T-helper 2 cell treated with Interferon-gamma antibody and Interleukin-4, amounts not matched to agents 5 μg/mL and 100 μg/mL, for 36 hours (primary cell): ENCODE results near the gene DEFB131A.
"Not testable (repeated sequence)": the region's sequence is repeated elsewhere in the genome, so short reads cannot be mapped to it uniquely, and the experiment has no call there.

Experiments
- DNase-seq: peaks from one replicate; pipeline ENCODE4 v3.0.0; 2021; ENCODE audit warnings: low spot score
- H3K27ac Mint-ChIP-seq: one replicate; pipeline ENCODE4 v1.8.0; 2021; ENCODE audit warnings: mild to moderate bottlenecking, mixed read lengths
- H3K27me3 Mint-ChIP-seq: one replicate; pipeline ENCODE4 v1.8.0; 2021; ENCODE audit warnings: low read depth, mixed read lengths
- H3K36me3 Mint-ChIP-seq: one replicate; pipeline ENCODE4 v1.8.0; 2021; ENCODE audit warnings: low read depth, mixed read lengths
- H3K4me1 Mint-ChIP-seq: one replicate; pipeline ENCODE4 v1.8.0; 2021; ENCODE audit warnings: low read depth, mixed read lengths
- H3K4me3 Mint-ChIP-seq: one replicate; pipeline ENCODE4 v1.8.0; 2022; ENCODE audit warnings: mild to moderate bottlenecking, moderate library complexity, mixed read lengths
- H3K9me3 Mint-ChIP-seq: one replicate; pipeline ENCODE4 v1.8.0; 2021; ENCODE audit warnings: mixed read lengths

Gene DEFB131A

DNA sequence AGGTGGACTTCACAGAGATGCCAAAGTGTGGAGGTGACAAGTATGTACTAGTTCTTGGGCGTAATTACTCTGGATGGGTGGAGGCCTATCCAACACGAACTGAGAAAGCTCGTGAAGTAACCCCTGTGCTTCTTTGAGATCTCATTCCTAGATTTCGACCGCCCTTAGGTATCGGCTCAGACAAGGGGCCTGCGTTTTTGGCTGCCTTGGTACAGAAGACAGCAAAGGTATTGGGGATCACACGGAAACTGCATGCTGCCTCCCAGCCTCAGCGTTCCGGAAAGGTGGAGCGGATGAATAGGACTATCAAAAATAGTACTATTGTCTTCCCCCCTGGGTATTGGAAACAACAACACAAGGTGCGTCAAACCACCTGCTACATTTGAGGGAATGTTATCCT is 35.9 kb downstream of the DEFB131A start:
- not testable (repeated sequence) for DNase-seq, H3K4me3 Mint-ChIP-seq, H3K27ac Mint-ChIP-seq, H3K4me1 Mint-ChIP-seq, H3K9me3 Mint-ChIP-seq, H3K36me3 Mint-ChIP-seq, H3K27me3 Mint-ChIP-seq

DNA sequence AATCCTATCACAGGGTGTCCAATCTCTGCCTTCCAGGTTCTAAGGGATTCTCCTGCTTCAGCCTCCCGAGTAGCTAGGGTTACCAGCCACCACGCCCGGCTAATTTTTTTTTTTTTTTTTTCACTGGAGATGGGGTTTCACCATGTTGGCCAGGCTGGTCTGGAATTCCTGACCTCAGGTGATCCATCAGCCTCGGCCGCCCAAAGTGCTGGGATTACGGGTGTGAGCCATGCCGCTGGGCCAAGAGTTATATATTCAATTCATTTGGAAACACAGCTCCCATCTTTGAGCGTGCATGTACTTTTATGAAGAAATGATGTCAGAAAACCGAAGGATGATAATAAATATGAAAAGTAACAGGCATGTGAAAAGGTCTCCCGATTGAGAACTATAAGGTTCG is 38.7 kb downstream of the DEFB131A start:
- H3K27ac Mint-ChIP-seq, DNase-seq, H3K9me3 Mint-ChIP-seq, H3K36me3 Mint-ChIP-seq, H3K27me3 Mint-ChIP-seq, H3K4me3 Mint-ChIP-seq, H3K4me1 Mint-ChIP-seq: not testable (repeated sequence)

DNA sequence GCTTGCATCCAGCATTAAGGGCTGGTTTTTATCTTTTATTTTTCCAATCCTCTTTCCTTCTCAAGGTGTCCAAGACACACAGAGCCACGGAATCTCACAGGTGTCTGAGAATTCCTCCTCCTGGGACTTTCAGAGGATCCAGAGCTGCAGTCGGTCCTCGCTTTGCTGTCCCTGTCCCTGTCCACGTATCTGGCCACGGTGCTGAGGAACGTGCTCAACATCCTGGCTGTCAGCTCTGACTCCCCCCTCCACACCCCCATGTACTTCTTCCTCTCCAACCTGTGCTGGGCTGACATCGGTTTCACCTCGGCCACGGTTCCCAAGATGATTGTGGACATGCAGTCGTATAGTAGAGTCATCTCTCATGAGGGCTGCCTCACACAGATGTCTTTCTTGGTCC is 39.5 kb downstream of the DEFB131A start:
- H3K4me1 Mint-ChIP-seq, H3K9me3 Mint-ChIP-seq, H3K36me3 Mint-ChIP-seq, H3K27ac Mint-ChIP-seq, H3K4me3 Mint-ChIP-seq, DNase-seq, H3K27me3 Mint-ChIP-seq: not testable (repeated sequence)

DNA sequence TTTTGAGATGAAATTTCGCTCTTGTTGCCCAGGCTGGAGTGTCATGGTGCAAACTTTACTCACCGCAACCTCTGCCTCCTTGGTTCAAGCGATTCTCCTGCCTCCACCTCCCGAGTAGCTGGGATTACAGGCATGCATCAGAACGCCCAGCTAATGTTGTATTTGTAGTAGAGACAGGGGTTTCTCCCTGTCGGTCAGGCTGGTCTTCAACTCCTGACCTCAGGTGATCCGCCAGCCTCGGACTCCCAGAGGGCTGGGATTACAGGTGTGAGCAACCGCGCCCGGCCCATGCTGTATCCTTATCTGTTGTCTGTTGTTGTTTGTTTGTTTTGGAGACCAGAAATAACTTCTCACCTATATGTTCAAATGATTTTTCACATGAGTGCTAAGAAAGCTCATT is 42.7 kb downstream of the DEFB131A start:
- not testable (repeated sequence) for H3K27me3 Mint-ChIP-seq, DNase-seq, H3K27ac Mint-ChIP-seq, H3K9me3 Mint-ChIP-seq, H3K4me1 Mint-ChIP-seq, H3K36me3 Mint-ChIP-seq, H3K4me3 Mint-ChIP-seq

DNA sequence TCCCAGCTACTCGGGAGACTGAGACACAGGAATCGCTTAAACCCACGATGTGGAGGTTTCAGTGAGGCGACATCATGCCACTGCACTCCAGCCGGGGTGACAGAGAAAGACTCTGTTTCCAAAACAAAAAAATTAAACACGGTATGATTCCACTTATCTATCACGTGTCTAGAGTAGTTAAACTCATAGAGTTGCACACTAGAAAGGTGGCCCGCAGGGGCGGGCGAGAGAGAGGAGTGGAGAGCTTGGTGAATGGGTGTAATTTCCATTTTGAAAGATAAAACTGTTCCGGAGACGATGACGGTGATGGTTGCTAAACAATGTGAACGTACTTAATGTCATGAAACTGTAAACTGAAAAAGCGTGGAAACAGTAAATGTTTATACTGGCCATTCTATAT is 44.6 kb downstream of the DEFB131A start:
- not testable (repeated sequence) for H3K4me1 Mint-ChIP-seq, H3K36me3 Mint-ChIP-seq, H3K27ac Mint-ChIP-seq, DNase-seq, H3K9me3 Mint-ChIP-seq, H3K4me3 Mint-ChIP-seq, H3K27me3 Mint-ChIP-seq

GRCh38 chr4:9490496-9490895 is 46.3 kb downstream of the DEFB131A start:
- H3K4me3 Mint-ChIP-seq, H3K27ac Mint-ChIP-seq, H3K9me3 Mint-ChIP-seq, H3K4me1 Mint-ChIP-seq, H3K36me3 Mint-ChIP-seq, H3K27me3 Mint-ChIP-seq, DNase-seq: not testable (repeated sequence)

DNA sequence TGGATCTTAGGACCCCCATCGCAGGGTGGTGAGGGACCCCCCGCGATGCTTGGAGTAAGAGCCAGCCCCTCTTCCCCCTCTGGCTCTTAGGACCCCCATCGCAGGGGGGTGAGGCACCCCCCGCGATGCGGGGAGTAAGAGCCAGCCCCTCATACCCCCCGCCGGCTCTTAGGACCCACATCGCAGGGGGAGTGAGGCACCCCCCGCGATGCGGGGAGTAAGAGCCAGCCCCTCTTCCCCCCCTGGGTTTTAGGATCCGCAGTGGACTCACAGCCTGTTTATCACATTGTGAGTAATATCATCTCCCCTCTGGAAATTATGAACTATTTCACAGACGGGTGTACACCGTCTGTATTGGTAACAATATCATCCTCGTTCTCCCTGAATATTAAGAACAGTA is 46.8 kb downstream of the DEFB131A start:
- H3K4me1 Mint-ChIP-seq, H3K27ac Mint-ChIP-seq, H3K9me3 Mint-ChIP-seq, H3K36me3 Mint-ChIP-seq, DNase-seq, H3K27me3 Mint-ChIP-seq, H3K4me3 Mint-ChIP-seq: not testable (repeated sequence)

GRCh38 chr4:9493589-9493988 is 49.4 kb downstream of the DEFB131A start:
- DNase-seq, H3K36me3 Mint-ChIP-seq, H3K4me3 Mint-ChIP-seq, H3K27me3 Mint-ChIP-seq, H3K27ac Mint-ChIP-seq, H3K9me3 Mint-ChIP-seq, H3K4me1 Mint-ChIP-seq: not testable (repeated sequence)

DNA sequence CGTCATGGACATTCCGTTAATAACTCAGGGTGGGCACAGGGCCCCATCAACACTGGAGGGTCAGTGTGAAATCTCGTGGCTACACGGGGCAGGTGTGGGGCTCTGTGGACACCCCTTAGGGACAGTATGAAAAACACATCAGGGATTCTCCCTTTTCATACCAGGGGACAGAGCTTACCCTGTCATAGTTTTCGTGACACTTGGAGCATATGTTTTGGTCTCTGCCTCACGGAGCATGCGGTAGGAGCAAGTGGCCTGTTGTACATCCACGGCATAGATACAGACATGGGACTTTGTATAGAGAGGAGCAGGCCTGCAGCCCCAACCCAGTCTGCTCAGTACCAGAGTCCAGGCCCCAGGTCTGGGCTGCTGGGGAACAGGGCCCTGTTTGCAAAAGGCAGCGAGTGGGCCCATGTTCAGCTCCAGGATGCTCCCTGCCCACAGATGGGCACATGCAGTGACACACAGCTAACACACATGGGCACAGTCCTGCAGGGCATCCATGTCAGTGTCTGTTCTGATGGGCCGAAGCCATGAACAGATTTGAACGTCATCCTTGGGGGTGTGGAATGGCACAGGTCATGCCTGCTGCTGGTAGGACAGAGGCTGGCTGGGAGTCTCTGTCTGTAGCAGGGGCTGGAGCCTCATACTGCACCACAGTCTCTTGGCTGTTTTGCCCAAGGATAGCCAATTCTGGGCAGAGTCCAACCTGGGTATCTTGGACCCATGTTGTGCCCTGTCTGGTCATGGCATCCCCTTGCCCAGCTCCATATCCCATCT is 50.2 kb downstream of the DEFB131A start:
- not testable (repeated sequence) for DNase-seq, H3K4me3 Mint-ChIP-seq

DNA sequence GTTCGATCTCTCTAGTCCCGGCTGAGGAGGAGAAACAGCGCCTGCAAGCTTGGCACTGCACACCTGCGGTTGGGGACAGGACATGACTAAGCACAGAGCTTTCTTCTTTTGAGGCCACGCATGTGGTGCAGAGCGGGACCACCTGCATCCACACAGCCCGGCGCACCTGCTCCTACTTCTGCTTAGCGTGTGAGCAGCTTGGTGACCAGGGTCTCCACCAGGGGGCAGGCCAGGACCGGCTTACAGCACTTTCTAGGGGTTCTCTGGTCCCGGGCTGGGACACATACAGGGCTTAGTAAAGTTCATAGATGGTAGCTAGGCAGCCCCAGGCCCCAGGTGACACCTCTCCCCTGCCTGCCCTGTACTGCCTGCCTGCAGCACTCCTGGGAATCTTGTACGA is 51.2 kb downstream of the DEFB131A start:
- not testable (repeated sequence) for H3K4me1 Mint-ChIP-seq, H3K4me3 Mint-ChIP-seq, H3K27ac Mint-ChIP-seq, H3K27me3 Mint-ChIP-seq, H3K9me3 Mint-ChIP-seq, H3K36me3 Mint-ChIP-seq
- DNase-seq = peak; percentile 35

More for the DNA sequence above, 50.2 kb downstream of the DEFB131A start:
- H3K9me3 Mint-ChIP-seq, H3K36me3 Mint-ChIP-seq, H3K27me3 Mint-ChIP-seq, H3K27ac Mint-ChIP-seq, H3K4me1 Mint-ChIP-seq: not testable (repeated sequence)

- H3K27me3 Mint-ChIP-seq, H3K36me3 Mint-ChIP-seq, DNase-seq, H3K27ac Mint-ChIP-seq, H3K4me3 Mint-ChIP-seq, H3K4me1 Mint-ChIP-seq, H3K9me3 Mint-ChIP-seq: not testable (repeated sequence)
These were observed 53.6 kb downstream of the DEFB131A start for GRCh38 chr4:9497575-9498467.

- H3K9me3 Mint-ChIP-seq, H3K27me3 Mint-ChIP-seq, H3K4me1 Mint-ChIP-seq, DNase-seq, H3K4me3 Mint-ChIP-seq, H3K36me3 Mint-ChIP-seq, H3K27ac Mint-ChIP-seq: not testable (repeated sequence)
These were observed 54.3 kb downstream of the DEFB131A start for GRCh38 chr4:9498468-9499040.

DNA sequence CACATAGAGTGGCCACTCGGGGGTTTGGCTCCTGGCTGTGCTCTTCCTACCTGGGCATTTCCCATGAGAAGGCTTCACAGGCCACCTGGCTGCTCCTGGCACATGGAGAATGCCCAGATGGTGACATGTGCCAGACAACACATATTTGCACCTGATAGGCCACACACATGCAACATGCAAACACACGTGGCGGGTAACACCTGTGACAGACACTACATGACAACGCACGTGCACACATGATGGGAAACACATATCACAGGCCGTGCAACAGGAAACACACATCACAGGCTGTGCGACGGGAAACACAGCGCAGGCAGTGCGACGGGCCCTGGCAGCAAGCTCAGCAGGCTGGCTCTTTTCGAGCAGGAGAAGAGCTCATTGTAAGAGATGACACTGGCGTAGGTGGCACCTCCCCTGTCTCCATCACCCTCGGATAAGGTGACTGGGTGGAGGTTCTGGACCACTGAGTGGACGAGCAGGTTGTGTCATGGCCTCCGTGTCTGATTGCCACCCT is 55.8 kb downstream of the DEFB131A start:
- H3K27me3 Mint-ChIP-seq, DNase-seq, H3K27ac Mint-ChIP-seq, H3K9me3 Mint-ChIP-seq, H3K4me1 Mint-ChIP-seq, H3K36me3 Mint-ChIP-seq, H3K4me3 Mint-ChIP-seq: not testable (repeated sequence)
